ENCODE results near the gene SLBP.

SLBP gene

DNA sequence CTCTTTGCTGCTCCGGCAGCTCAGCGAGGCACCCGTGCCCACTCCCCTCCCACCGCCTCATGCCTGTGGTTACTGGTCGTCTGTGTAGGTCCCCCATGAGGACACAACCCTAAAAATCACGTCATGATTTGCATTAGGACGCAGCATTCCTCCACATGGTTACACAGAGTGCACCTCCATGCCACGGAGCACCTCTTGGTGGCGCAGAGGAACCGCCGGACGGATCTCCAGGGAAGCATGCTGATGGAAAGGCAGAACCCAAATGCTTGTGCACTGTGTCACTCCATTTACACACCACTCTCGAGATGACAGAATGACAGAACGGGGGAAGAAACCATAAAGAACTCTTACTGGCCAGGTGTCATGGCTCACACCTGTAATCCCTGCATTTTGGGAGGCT lies 50.4 kb downstream of the SLBP start (continued):
- TF ChIP-seq CREB5 (CRISPR knock-in tag; IDR thresholded peaks at IDR 0.05; ENCODE audit: low read depth) (no peak), PPARA (CRISPR knock-in tag; IDR thresholded peaks at IDR 0.05; ENCODE audit: borderline replicate concordance) (no peak), ZC3H10 (CRISPR knock-in tag; IDR thresholded peaks at IDR 0.05) (no peak)
- TF ChIP-seq, protein P1, sequence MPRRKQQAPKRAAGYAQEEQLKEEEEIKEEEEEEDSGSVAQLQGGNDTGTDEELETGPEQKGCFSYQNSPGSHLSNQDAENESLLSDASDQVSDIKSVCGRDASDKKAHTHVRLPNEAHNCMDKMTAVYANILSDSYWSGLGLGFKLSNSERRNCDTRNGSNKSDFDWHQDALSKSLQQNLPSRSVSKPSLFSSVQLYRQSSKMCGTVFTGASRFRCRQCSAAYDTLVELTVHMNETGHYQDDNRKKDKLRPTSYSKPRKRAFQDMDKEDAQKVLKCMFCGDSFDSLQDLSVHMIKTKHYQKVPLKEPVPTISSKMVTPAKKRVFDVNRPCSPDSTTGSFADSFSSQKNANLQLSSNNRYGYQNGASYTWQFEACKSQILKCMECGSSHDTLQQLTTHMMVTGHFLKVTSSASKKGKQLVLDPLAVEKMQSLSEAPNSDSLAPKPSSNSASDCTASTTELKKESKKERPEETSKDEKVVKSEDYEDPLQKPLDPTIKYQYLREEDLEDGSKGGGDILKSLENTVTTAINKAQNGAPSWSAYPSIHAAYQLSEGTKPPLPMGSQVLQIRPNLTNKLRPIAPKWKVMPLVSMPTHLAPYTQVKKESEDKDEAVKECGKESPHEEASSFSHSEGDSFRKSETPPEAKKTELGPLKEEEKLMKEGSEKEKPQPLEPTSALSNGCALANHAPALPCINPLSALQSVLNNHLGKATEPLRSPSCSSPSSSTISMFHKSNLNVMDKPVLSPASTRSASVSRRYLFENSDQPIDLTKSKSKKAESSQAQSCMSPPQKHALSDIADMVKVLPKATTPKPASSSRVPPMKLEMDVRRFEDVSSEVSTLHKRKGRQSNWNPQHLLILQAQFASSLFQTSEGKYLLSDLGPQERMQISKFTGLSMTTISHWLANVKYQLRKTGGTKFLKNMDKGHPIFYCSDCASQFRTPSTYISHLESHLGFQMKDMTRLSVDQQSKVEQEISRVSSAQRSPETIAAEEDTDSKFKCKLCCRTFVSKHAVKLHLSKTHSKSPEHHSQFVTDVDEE (CRISPR knock-in tag; IDR thresholded peaks at IDR 0.05), result no peak

DNA sequence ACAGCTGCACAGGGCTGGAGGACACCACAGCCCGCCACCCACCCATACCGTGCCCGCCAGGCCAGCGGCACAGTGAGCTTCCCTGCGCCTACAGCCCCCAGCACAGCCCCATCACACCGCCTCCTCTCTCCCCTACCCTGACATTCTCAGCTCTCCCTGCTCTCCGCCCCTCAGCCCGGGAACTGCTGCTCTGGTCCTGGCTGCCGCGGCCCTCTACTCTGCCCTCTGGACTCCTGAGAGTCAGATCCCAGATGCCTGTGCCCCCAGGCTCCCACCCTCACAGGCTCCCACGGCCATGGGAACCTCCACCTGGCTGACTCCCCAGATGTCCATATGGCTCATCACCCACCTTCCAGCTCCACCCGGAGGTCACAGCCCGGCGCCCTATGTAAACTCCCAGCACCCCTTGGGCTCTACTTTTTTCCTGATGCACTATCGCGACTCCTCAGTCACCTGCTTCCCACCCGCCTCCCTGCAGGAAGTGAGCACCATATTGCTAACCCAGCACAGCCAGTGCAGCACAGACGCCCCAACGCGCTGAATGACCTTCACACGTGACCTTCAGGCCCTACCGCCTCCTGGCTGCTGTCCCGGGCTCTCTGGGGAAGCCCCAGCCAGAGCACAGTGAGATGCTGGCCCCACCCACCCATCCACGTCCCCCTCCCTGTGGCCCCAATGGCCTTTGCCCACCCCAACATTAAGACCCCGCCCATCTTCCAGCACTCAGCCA lies 51.0 kb downstream of the SLBP start:
- TF ChIP-seq CSDC2 (CRISPR knock-in tag; IDR thresholded peaks at IDR 0.05), result no peak
- TF ChIP-seq OSR1 (CRISPR knock-in tag; IDR thresholded peaks at IDR 0.05), result no peak
- no peak for TF ChIP-seq SNAI2 (CRISPR knock-in tag; IDR thresholded peaks at IDR 0.05)
- TF ChIP-seq POU6F1 (CRISPR knock-in tag; IDR thresholded peaks at IDR 0.05; ENCODE audit: borderline replicate concordance, low read depth), result no peak
- no peak for TF ChIP-seq CREB5 (CRISPR knock-in tag; IDR thresholded peaks at IDR 0.05; ENCODE audit: low read depth)
- ATAC-seq, result no peak

- TF ChIP-seq, protein P1 (CRISPR knock-in tag; IDR thresholded peaks at IDR 0.05), result no peak
- TF ChIP-seq PPARA (CRISPR knock-in tag; IDR thresholded peaks at IDR 0.05; ENCODE audit: borderline replicate concordance), result no peak
- TF ChIP-seq ZNF565 (CRISPR knock-in tag; conservative IDR thresholded peaks at IDR 0.05; ENCODE audit: low read depth), result no peak
- TF ChIP-seq ZC3H10 (CRISPR knock-in tag; IDR thresholded peaks at IDR 0.05), result no peak
- no peak for TF ChIP-seq ZNF8 (CRISPR knock-in tag; IDR thresholded peaks at IDR 0.05)
- no peak for TF ChIP-seq ZFP30 (CRISPR knock-in tag; IDR thresholded peaks at IDR 0.05)
- no peak for TF ChIP-seq ISL1 (CRISPR knock-in tag; IDR thresholded peaks at IDR 0.05)
- TF ChIP-seq TCF4 (CRISPR knock-in tag; IDR thresholded peaks at IDR 0.05; ENCODE audit: borderline replicate concordance), result no peak
- TF ChIP-seq CSDC2 (CRISPR knock-in tag; IDR thresholded peaks at IDR 0.05), result no peak
- no peak for TF ChIP-seq GLIS3 (CRISPR knock-in tag; IDR thresholded peaks at IDR 0.05)
- TF ChIP-seq OSR1 (CRISPR knock-in tag; IDR thresholded peaks at IDR 0.05), result no peak
- TF ChIP-seq ZNF70 (CRISPR knock-in tag; IDR thresholded peaks at IDR 0.05), result no peak
- no peak for TF ChIP-seq ARNTL (CRISPR knock-in tag; IDR thresholded peaks at IDR 0.05; ENCODE audit: borderline replicate concordance, low read depth)
- no peak for TF ChIP-seq RARB (CRISPR knock-in tag; IDR thresholded peaks at IDR 0.05)
- no peak for TF ChIP-seq POU6F1 (CRISPR knock-in tag; IDR thresholded peaks at IDR 0.05; ENCODE audit: borderline replicate concordance, low read depth)
- no peak for ATAC-seq
Observed at GRCh38 chr4:1659104-1660043, 52.7 kb downstream of the SLBP start.
